Right kidney (tissue), 1 donor: ENCODE data around the gene BSN.
A peak's percentile ranks its signal among the peaks of the same experiment; 100 is the strongest.

Experiments
- DNase-seq: peaks from one replicate; pipeline ENCODE4 v3.0.0-alpha.2; 2016

BSN gene

GRCh38 chr3:49656541-49657112, 102.3 kb downstream of the BSN start:
- no peak for DNase-seq

GRCh38 chr3:49657208-49657915, 103.1 kb downstream of the BSN start:
- no peak for DNase-seq

- DNase-seq = no peak
Measured at GRCh38 chr3:49658711-49659110, 104.4 kb downstream of the BSN start.

GRCh38 chr3:49659756-49660155, 105.5 kb downstream of the BSN start:
- no peak for DNase-seq

GRCh38 chr3:49661281-49661680, 107.0 kb downstream of the BSN start:
- DNase-seq = no peak

- no peak for DNase-seq
Measured at GRCh38 chr3:49662021-49662420, 107.7 kb downstream of the BSN start.

- no peak for DNase-seq
Measured at GRCh38 chr3:49662720-49663413, 108.6 kb downstream of the BSN start.

- no peak for DNase-seq
Measured at GRCh38 chr3:49663831-49664230, 109.6 kb downstream of the BSN start.

- DNase-seq = no peak
Measured at GRCh38 chr3:49664300-49664699, 110.0 kb downstream of the BSN start.

- DNase-seq = no peak
Measured at GRCh38 chr3:49665822-49666519, 111.7 kb downstream of the BSN start.

- DNase-seq = no peak
Measured at GRCh38 chr3:49666592-49666991, 112.3 kb downstream of the BSN start.

GRCh38 chr3:49667701-49668413, 113.6 kb downstream of the BSN start:
- DNase-seq = no peak

GRCh38 chr3:49668414-49668797, 114.1 kb downstream of the BSN start:
- no peak for DNase-seq

- no peak for DNase-seq
Measured at GRCh38 chr3:49668861-49669260, 114.6 kb downstream of the BSN start.

GRCh38 chr3:49669352-49669751, 115.1 kb downstream of the BSN start:
- DNase-seq = no peak

- no peak for DNase-seq
Measured at GRCh38 chr3:49670940-49671290, 116.6 kb downstream of the BSN start.

GRCh38 chr3:49671291-49672288, 117.3 kb downstream of the BSN start:
- DNase-seq = peak; percentile 70

GRCh38 chr3:49673121-49673714, 118.9 kb downstream of the BSN start:
- no peak for DNase-seq

- DNase-seq = peak; percentile 96
Measured at GRCh38 chr3:49673715-49674496, 119.6 kb downstream of the BSN start, which contains the start of gene APEH. Gene APEH (plus strand): TSS chr3:49674351. CDS start chr3:49674402, 51 bp downstream.

GRCh38 chr3:49674497-49674983, 120.3 kb downstream of the BSN start:
- no peak for DNase-seq
